Measurements from ENCODE around the gene PTPRJ.
"Not testable (repeated sequence)": the region's sequence is repeated elsewhere in the genome, so short reads cannot be mapped to it uniquely, and the experiment has no call there.

PTPRJ gene

GRCh38 chr11:48018528-48019216, 38.3 kb downstream of the PTPRJ start:
- no peak for DNase-seq (ENCODE audit: low spot score)

GRCh38 chr11:48019217-48019584, 38.8 kb downstream of the PTPRJ start:
- DNase-seq (ENCODE audit: low spot score), result no peak

- no peak for DNase-seq (ENCODE audit: low spot score)
These were observed 39.2 kb downstream of the PTPRJ start for GRCh38 chr11:48019595-48019994.

- DNase-seq (ENCODE audit: low spot score), result no peak
These were observed 39.9 kb downstream of the PTPRJ start for GRCh38 chr11:48020092-48020755.

GRCh38 chr11:48021201-48021820, 41.0 kb downstream of the PTPRJ start:
- DNase-seq (ENCODE audit: low spot score), result not testable (repeated sequence)

GRCh38 chr11:48022445-48022844, 42.1 kb downstream of the PTPRJ start:
- DNase-seq (ENCODE audit: low spot score), result no peak

GRCh38 chr11:48023608-48024007, 43.2 kb downstream of the PTPRJ start:
- DNase-seq (ENCODE audit: low spot score), result not testable (repeated sequence)

- no peak for DNase-seq (ENCODE audit: low spot score)
These were observed 44.3 kb downstream of the PTPRJ start for GRCh38 chr11:48024635-48025071.

- DNase-seq (ENCODE audit: low spot score), result no peak
These were observed 45.1 kb downstream of the PTPRJ start for GRCh38 chr11:48025293-48025983.

- DNase-seq (ENCODE audit: low spot score), result no peak
These were observed 45.6 kb downstream of the PTPRJ start for GRCh38 chr11:48025984-48026340.

- no peak for DNase-seq (ENCODE audit: low spot score)
These were observed 48.7 kb downstream of the PTPRJ start for GRCh38 chr11:48028914-48029680.

GRCh38 chr11:48029681-48030290, 49.4 kb downstream of the PTPRJ start:
- no peak for DNase-seq (ENCODE audit: low spot score)

GRCh38 chr11:48031602-48032001, 51.2 kb downstream of the PTPRJ start:
- DNase-seq (ENCODE audit: low spot score), result no peak

- DNase-seq (ENCODE audit: low spot score), result no peak
These were observed 52.4 kb downstream of the PTPRJ start for GRCh38 chr11:48032721-48033120.

GRCh38 chr11:48033918-48034341, 53.6 kb downstream of the PTPRJ start:
- DNase-seq (ENCODE audit: low spot score), result no peak

- DNase-seq (ENCODE audit: low spot score), result no peak
These were observed 54.8 kb downstream of the PTPRJ start for GRCh38 chr11:48034926-48035871.

- no peak for DNase-seq (ENCODE audit: low spot score)
These were observed 55.7 kb downstream of the PTPRJ start for GRCh38 chr11:48036011-48036410.

- no peak for DNase-seq (ENCODE audit: low spot score)
These were observed 56.1 kb downstream of the PTPRJ start for GRCh38 chr11:48036466-48036865.

GRCh38 chr11:48037709-48038468, 57.5 kb downstream of the PTPRJ start:
- DNase-seq (ENCODE audit: low spot score), result no peak
